DMS114 treated with DMSO at 0.1 percent for 48 hours (cell line): ENCODE data around the gene ATP8B3.

Experiments used
- DNase-seq: peaks from one replicate; lab custom pipeline; 2025; ENCODE audit not compliant: unreplicated experiment; lab: John Stamatoyannopoulos, UW

ATP8B3 gene

DNA sequence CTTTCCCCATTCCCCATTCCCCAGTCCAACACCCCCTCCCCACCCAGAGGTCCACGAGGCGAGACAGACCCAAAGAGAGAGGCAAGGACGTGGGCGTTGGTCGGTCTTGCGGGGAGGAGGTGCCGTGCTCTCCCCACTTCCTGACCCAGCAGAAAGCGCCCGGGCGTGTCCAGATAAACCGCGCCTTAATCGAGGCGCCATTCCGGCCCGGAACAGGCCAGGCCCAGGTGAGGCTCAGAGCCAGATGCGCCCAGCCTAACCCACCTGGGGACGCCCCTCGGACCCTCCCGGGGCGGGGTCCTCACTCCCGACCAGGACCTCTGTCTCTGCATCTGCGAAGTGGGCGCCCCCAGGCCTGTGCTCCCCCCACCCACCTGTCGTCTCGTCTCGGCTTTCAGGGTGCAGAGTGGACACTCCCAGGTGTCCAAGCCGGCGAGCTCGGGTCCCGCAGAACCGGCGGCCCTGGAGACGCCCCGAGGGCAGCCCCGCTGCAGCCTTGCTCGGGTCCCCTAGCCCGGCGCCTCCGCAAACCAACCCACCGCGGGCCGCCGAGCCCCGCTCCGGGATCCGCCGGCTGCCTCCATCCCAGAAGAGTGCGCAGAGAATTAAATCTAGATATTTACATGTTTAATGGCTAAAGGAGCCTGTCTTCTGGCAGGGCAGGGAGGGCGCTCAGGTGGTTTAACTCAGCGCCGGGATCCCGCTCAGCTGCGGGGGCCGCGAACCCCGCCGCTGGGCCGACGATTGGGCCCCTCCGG, 63.8 kb downstream of the ATP8B3 start:
- DNase-seq = no peak

- no peak for DNase-seq
Measured at GRCh38 chr19:1747285-1748114, 64.6 kb downstream of the ATP8B3 start.

GRCh38 chr19:1746401-1747284, 65.4 kb downstream of the ATP8B3 start:
- DNase-seq = no peak

DNA sequence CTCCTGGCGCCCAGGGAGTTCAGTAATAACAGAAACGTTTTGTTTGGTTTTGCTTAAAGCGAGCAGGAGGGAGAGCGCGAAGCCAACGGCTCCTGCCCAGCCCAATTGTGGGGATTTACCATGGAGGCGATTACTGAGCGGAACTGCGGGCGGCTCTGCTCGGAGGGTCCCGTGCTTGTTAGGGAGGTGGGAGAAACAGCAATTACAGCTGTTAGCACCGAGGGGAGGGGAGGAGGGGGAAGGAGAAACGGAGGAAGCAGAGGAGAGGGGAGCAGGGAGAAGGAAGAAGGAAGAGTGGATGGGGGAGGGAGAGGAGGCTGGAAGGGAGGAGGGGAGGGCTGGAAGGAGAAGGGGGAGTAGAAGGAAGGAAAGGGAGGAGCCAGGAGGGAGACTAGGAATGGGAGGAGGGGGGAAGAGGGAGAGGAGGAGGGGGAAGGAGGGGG, 66.5 kb downstream of the ATP8B3 start:
- no peak for DNase-seq

GRCh38 chr19:1744822-1745563, 67.1 kb downstream of the ATP8B3 start:
- no peak for DNase-seq

DNA sequence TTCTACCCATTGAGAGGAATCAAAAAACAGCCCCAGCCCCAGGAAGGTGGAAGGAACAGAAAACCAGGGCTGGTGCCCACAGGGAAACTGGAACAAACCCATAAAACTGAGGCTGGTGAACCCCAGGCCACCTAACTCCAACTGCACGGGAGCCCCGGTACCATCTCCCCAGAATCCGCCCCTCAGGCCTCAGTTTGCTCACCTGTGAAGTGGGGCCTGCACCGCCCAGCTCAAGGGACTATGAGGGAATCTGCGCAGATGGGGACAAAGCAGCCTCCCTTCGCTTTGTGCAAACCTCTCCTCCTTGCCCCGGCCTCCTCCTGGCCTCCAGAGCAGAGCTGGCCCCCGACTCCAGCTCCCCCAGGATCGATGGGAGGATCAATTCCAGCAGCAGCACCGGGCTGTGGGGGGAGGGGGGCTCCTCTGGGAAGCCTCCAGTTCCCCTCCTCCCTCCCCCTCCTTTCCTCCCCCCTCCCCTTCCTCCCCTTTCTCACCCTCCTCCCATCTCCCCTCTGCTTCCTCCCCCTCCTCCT, 67.9 kb downstream of the ATP8B3 start:
- DNase-seq = no peak

DNA sequence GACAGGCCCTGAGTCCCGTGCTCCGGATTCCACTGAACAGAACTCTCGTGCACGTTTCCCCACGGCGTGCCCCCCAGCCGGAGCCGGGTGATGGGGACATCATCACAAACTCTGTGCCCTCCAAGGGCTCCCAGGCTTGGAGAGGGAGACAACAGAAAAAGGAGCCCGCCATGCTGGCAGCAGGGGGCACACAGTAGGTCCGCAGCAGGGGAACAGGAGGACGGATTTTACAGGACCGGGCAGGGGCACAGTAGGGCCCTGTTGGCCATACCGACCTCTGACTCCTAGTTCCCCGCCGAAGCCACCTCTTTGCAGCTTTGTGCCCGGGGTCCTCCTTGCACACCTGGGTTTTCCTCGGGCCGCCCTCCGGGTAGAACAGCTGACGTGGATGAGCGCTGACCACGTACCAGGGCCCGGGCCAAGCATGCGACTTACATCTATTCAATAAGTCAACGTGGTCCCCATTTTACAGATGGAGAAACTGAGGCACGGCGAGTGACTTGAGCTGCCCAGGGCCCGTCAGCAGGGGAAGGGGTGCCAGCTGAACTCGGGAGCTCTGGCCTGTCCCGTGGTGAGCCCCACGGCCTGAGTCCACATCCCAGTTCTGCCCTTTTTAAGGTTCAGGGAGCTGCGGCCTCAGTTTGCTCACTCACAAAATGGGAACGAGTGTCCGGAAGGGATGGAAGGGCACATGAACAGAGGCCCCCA, 68.9 kb downstream of the ATP8B3 start:
- no peak for DNase-seq

DNA sequence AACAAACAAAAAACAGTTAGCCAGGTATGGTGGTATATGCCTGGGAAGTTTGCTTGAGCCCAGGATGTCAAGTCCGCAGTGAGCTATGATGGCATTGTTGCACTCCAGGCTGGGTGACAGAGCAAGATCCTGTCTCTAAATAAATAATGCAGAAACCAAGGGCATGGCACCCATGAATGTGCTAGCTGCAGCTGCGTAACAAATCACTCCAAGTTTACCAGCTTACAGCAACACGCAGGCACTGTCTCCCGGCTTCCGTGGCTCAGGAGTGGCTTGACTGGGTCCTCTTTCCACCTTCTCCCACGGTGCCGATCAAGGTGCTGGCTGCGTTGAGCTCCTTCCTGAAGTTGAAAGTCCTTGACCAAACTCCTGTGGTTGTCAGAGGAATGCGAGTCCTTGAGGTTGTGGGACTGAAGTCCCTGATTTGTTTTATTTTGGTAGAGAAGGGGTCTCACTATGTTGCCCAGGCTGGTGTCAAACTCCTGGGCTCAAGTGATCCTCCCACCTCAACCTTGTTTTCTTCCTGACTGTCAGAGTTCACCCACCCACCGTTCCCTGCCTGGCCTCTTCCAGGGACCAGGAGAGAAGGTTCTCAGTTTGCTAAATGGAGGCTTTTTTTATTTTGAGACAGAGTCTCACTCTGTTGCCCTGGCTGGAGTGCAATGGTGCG, 72.0 kb downstream of the ATP8B3 start:
- no peak for DNase-seq

DNA sequence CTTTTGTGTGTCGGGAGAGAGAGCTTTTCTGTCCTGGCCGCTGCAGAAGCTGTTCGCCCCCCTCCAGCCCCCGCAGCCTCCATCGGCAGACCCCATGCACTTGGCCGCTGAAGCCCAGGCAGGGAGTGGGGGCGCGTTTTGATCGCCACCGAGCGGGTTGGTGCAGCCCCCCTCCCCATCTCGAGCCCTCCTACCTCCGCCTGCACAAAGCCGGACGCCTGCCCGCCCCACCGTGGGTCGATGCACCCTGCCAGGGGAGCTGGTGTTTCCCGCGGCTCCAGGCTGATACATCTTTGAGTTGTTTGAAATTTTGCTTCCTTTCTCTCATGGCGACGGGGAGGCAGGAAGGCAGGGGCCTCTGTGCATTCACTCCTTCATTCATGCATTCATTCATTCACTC, 75.1 kb downstream of the ATP8B3 start:
- no peak for DNase-seq

- DNase-seq = no peak
Measured at GRCh38 chr19:1736280-1736679, 75.8 kb downstream of the ATP8B3 start.

GRCh38 chr19:1734321-1734966, 77.6 kb downstream of the ATP8B3 start:
- no peak for DNase-seq
